DMS153 (cell line): ENCODE data around the gene DZIP3.
A peak's percentile ranks its signal among the peaks of the same experiment; 100 is the strongest.
"Not testable (repeated sequence)": the region's sequence is repeated elsewhere in the genome, so short reads cannot be mapped to it uniquely, and the experiment has no call there.

Experiments used
- DNase-seq: peaks from one replicate; lab custom pipeline; 2025; lab: John Stamatoyannopoulos, UW

Gene DZIP3

GRCh38 chr3:108598375-108598774, 8.9 kb downstream of the DZIP3 start:
- no peak for DNase-seq

GRCh38 chr3:108599677-108600409, 10.3 kb downstream of the DZIP3 start:
- DNase-seq = no peak

DNA sequence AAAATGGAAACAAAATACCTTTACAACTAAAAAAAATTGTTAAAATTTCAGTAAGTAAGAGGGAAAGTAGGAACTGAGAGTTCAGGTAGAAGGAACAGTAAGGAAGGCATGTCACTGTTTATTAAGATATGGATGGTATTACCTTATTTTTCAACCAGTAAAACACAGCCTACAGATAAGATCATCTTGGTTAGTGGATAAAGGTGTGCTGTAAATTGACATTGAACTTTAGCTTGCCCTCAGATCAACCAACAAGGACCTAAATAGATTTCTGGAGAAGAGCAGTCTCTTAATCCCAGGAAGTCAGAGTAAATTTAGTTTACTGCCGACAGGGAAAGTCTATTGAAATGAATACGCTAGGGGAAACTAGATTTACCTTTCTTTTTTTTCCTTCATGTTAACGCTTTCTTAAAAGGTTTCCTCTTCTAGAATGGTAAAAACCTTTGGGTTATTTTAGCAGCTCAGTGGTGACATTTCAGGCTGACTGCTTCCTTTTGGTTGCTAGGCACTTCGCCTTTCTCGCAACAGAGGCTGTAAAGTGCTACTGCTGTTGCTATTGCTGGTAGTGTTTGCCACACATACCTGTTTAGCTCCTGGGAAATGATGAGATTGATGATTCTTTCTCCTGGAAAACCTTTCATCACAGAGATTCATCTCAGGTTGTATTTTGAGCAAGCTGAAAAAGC, 12.9 kb downstream of the DZIP3 start:
- peak; percentile 49 for DNase-seq

GRCh38 chr3:108602935-108603294, 13.4 kb downstream of the DZIP3 start:
- DNase-seq = no peak

DNA sequence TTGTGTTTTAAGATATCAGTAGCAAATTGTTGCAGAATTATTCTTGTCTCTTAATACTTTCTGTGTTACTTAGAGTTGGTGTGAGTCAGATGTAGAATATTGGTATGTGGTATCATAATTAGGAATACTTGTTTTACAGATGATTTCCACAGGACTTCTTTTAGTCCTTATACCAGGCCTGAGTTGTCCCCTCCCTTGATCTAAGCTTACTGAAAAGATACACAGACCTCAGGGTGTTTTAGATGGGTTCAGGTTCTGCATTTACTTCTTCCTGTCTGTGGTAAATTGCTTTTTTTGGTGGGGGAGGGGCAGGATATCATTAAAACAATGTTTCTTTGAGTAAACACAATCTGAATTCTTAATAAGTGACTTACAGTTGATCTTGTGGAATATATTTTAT, 14.2 kb downstream of the DZIP3 start:
- DNase-seq = no peak

DNA sequence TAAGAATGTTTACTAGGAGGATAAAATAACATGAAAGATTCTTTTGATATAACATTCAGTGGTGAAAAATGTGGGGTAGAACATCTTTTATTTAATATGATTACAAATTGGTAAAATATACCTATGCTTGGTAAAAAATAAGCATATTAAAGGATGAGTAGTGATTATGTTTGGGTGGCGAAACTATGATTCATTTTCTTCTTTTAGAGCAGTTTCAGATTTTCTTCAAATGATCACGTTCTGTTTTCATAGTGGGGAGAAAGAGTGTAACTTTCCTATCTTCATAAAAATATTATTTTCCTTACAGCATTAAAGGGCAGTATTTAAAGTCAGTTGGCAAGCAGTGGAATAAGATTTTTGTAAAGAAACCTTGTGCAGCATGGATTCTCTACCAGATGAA, 15.5 kb downstream of the DZIP3 start:
- no peak for DNase-seq

DNA sequence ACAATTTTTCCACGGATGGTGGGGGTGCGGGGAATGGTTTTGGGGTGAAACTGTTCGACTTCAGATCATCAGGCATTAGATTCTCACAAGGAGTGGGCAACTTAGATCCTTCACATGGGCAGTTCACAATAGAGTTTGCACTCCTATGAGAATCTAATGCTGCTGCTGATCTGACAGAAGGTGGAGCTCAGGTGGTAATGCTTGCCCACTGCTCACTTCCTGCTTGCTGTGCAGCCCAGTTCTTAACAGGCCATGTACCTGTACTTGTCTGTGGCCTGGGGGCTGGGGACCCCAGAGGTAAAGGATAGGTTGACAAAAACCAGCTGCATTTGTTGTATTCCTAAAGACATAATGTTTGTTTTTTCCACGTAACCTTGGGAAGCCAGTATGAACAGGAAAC, 16.0 kb downstream of the DZIP3 start:
- DNase-seq = no peak

GRCh38 chr3:108608750-108609149, 19.2 kb downstream of the DZIP3 start:
- DNase-seq = no peak

DNA sequence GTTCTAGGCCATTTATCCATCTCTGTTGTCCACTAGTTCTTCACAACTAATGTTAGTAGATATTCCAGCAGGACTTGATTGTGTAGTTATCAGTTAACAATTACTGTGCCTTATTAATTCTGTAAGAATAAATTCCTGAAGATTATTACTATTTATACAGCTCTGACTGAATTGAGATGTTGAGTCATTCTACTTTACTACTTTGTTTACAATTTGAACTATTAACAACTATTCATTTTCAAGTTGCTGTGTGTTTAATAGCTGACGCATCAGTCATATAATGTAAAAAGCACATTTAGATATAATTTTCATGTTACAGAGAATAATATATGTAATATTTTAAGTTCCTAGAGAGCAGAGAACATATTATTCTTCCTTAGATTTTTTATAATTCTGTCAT, 21.1 kb downstream of the DZIP3 start:
- DNase-seq = no peak

GRCh38 chr3:108616090-108616489, 26.6 kb downstream of the DZIP3 start:
- not testable (repeated sequence) for DNase-seq

DNA sequence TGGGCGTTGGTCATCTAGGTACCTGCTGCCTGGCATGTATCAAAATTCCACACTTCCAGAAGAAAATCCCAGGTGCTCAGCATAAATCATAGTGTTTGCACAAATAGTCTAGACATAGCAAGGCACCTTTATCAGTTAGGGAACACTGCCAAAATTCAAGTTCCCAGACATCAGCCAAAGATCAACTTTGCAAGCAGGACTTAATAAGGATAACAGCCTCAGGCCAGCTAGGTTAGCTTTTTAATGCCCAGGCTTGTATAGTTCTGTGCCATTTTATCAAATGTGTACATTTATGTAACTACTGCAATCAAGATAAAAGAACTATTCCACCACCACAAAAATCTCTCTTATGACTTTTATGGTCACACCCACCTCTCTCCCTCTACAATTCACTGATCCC, 30.7 kb downstream of the DZIP3 start:
- no peak for DNase-seq

- no peak for DNase-seq
Observed at GRCh38 chr3:108623504-108623903, 34.0 kb downstream of the DZIP3 start.

- DNase-seq = no peak
Observed at GRCh38 chr3:108629974-108630373, 40.5 kb downstream of the DZIP3 start.

DNA sequence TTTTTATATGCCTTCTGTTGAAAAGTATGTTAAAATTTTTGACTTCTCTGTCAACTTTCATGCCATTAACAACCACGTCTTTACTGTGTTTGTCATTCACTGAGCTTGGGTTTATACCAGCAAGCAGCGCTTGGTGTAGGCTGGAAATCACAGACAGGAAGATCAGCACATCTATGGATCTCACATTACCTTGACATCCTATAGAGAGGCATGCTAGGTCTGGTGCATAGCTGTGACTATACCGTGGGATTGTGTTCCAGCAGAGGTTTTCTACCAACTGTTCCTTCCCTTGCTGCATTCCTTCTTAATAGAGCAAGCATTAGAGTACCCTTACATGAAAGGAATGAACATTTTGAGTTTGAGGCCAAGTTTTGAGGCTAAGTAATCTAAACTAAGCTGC, 53.0 kb downstream of the DZIP3 start:
- no peak for DNase-seq

DNA sequence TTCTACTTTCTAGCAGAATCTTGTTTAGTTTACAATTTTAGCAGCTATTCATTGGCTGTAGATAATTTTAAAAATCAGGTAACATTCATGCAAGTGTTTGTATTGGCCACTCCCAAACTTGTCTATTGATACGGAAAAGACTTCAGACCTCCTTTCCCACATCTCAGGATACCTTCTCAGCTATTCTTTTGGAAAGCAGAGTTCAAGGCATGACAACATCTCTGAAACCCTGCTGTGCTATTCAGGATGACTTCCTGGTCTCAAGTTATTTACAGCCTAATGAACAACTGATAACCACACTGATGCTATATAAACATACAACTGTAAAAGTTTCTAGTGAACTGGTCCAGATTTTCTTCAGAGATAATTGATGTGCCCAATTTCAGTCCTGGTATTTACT, 55.8 kb downstream of the DZIP3 start:
- DNase-seq = no peak

DNA sequence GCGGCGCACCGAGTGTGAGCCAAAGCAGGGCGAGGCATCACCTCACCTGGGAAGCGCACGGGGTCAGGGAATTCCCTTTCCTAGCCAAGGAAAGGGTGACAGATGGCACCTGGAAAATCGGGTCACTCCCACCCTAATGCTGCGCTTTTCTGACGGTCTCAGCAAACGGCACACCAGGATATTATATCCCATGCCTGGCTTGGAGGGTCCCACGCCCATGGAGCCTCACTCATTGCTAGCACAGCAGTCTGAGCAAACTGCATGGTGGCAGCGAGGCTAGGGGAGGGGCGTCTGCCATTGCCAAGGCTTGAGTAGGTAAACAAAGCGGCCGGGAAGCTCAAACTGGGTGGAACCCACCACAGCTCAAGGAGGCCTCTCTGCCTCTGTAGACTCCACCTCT, 66.1 kb downstream of the DZIP3 start:
- DNase-seq = not testable (repeated sequence)

DNA sequence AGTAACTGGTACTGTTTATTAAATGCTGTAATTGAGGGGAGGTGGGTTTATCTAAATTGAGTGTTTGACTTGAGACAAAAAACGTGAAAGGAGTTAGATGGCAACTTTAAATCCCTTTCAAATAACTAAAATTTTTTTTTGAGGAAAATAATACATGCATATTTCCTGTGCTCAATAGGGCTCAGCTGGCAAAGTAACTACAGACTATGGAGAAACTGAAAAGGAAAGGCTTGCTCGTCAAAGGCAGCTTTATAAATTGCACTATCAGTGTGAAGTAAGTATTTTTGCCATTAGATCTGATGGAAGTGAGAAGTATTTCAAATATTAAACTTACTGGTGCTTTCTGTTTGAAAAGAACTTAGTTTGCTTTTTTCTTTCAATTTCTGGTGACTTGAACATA, 72.2 kb downstream of the DZIP3 start:
- no peak for DNase-seq

- peak; percentile 46 for DNase-seq
Observed at GRCh38 chr3:108662142-108662738, 72.7 kb downstream of the DZIP3 start.

- DNase-seq = no peak
Observed at GRCh38 chr3:108664266-108664665, 74.7 kb downstream of the DZIP3 start.

GRCh38 chr3:108667312-108667711, 77.8 kb downstream of the DZIP3 start:
- no peak for DNase-seq

DNA sequence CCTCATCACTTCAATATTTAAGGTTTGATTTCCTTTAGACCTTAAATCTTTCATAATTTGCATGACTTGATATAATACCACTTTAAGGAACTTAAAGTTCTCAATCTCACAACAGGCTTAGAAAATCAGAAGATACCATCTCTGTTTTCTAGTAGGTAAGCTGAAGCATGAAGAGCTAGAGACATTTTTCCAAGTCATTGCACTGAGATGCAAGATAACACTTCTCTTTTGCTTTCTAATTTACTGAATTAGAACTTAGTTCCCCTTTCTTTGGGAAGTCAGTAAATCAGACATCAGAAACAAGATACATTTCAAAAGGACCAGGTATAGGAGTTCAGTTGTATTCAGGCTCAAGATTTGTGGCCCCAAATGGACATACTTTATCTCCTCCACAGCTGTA, 79.7 kb downstream of the DZIP3 start:
- no peak for DNase-seq

DNA sequence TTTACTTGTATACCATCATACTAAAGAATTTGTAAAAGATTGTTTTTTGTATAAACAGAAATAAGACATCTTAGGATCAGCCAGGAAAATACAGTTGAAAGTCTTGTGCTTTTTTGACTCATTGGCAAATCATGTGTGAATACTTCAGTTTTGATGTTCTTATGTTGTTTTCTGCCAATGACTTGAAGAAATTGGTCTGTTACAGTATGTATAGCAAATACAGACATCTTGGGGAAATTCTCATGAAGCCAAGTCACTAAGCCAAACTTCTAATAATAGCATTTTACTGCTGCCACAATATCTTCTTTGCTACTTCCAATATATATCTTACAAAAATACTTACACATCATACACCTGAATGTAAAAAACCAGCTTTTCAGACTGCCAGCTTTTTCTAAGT, 83.2 kb downstream of the DZIP3 start:
- DNase-seq = no peak

DNA sequence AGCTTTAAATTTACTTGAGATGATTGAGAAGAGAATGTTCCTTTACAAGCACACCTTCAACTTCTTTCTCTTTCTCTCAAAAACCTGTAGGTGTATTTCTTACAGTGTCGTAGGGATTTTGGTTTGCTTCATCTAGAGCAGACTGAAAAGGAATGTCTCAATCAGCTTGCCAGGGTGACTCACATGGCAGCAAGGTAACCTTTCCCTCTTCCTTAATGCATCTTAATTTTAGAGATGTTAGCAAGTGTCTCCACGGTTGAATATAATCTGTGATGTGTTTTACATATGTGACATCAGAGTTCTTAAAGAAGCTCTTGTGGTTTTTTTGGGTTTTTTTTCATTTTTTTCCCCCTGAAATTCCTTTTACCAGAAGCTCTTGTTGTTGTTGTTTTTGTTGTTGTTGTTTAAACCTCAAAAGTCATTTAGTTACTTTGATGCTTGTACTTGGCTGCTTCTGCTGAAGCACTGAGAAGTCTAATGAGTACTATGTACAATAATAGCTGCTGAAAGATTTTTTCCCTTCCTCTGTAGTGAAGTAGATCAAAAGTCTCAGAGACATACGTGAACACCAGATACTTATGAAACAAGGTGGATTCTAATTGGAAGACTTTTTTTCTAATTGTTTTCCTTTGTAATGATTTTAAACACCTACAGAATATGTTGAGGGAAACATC, 84.6 kb downstream of the DZIP3 start:
- no peak for DNase-seq
